HepG2 (cell line): ENCODE measurements around the gene FAM83G. TPM values are rescaled to one million over a fixed set of nuclear protein-coding genes. Genes with fewer than 3 reads are reported as not detected.

Source experiments
- ATAC-seq: fragments of 200-7000 bp; cut with Tn5 transposase; 3 replicates; pipeline ENCODE4 v1.9.1; 2020; ENCODE audit warnings: mild to moderate bottlenecking, moderate library complexity
- BruUV-seq: library from RNA; stranded (reverse); fragments of 400-500 nt; replicated peaks from 2 replicates; lab custom pipeline; 2021; lab: Mats Ljungman, UMichigan
- CTCF ChIA-PET: fragments of 300-600 bp; formaldehyde crosslinking; extraction: SDS; loops from one replicate; lab custom pipeline; 2021; ENCODE audit warnings: low total read pairs, inconsistent platforms, low intra/inter-chr PET ratio; lab: Yijun Ruan, JAX
- POLR2A ChIA-PET: fragments of 350-600 bp; sonication (Branson Sonifier 250); formaldehyde crosslinking; loops from one replicate; lab custom pipeline; 2020; ENCODE audit warnings: antibody characterized with exemption, inconsistent platforms; lab: Yijun Ruan, JAX
- DNase-seq: peaks from one replicate; pipeline ENCODE4 v3.0.0-alpha.2; 2015; ENCODE audit warnings: low spot score
- FAIRE-seq: peaks from 3 replicates; lab custom pipeline; 2011; peaks lifted over from hg19 to GRCh38; lab: Jason Lieb, UNC
- H2AFZ ChIP-seq: one replicate; pipeline ENCODE4 v1.6.1; 2011; ENCODE audit warnings: low read length, inconsistent platforms
- H3K27ac ChIP-seq: fragments of 300-600 bp; 3 replicates; pipeline ENCODE4 v1.8.0; 2011; ENCODE audit warnings: mixed run types, mild to moderate bottlenecking, mixed read lengths, low read length, inconsistent platforms; ENCODE audit not compliant: insufficient read depth; ENCODE audit errors: extremely low read length
- H3K27me3 ChIP-seq, 2 experiments: fragments of 200-600 bp in 1 of 2; 2 replicates in 1 of 2; 3 replicates in 1 of 2; pipeline versions ENCODE4 v1.6.0 to v1.8.0; 2011; ENCODE audit warnings: low read length in 2 of 2, mild to moderate bottlenecking in 2 of 2, moderate library complexity in 2 of 2, inconsistent platforms in 1 of 2; ENCODE audit not compliant: insufficient read depth in 2 of 2, control insufficient read depth in 1 of 2
- H3K36me3 ChIP-seq, 2 experiments: fragments of 200-600 bp in 1 of 2; replicated peaks in 1 of 2; 2 replicates in 1 of 2; 3 replicates in 1 of 2; pipeline versions ENCODE4 v1.5.1 to v1.8.0; 2011; ENCODE audit warnings: low read length in 2 of 2, inconsistent platforms in 1 of 2; ENCODE audit not compliant: insufficient read depth in 2 of 2, control insufficient read depth in 1 of 2
- H3K4me1 ChIP-seq: 2 replicates; pipeline ENCODE4 v1.5.1; 2012; ENCODE audit warnings: low read length, inconsistent platforms; ENCODE audit not compliant: insufficient read depth
- H3K4me2 ChIP-seq: 2 replicates; pipeline ENCODE4 v1.6.0; 2011; ENCODE audit warnings: low read depth, low read length, inconsistent platforms
- H3K4me3 ChIP-seq, 3 experiments: fragments of 200-600 bp in 1 of 3; sonication (generic), shearing (Covaris generic) in 1 of 3; replicated peaks in 1 of 3; 2 replicates each; pipeline ENCODE4 v1.5.1; 2011 to 2016; ENCODE audit warnings: low read length in 3 of 3, inconsistent platforms in 2 of 3, low read depth in 2 of 3, mild to moderate bottlenecking in 2 of 3, control low read depth in 1 of 3, mixed read lengths in 1 of 3; ENCODE audit not compliant: insufficient read depth in 1 of 3
- H3K79me2 ChIP-seq: one replicate; pipeline ENCODE4 v1.6.1; 2011; ENCODE audit warnings: low read length, inconsistent platforms; ENCODE audit not compliant: insufficient read depth
- H3K9ac ChIP-seq: 2 replicates; pipeline ENCODE4 v1.6.0; 2011; ENCODE audit warnings: mild to moderate bottlenecking, low read depth, low read length, inconsistent platforms; ENCODE audit not compliant: insufficient read depth
- H3K9me3 ChIP-seq: 2 replicates; pipeline ENCODE4 v1.5.1; 2012; ENCODE audit warnings: mild to moderate bottlenecking, low read length
- H4K20me1 ChIP-seq: 2 replicates; pipeline ENCODE4 v1.6.0; 2011; ENCODE audit warnings: inconsistent platforms, mild to moderate bottlenecking, low read length, moderate library complexity; ENCODE audit not compliant: insufficient read depth
- FOXA3 ChIP-seq: IDR thresholded peaks from 2 replicates; pipeline ENCODE4 v1.6.1; 2016; ENCODE audit warnings: missing genetic modification reagents, missing compliant biosample characterization
- FOXJ3 ChIP-seq: sonication (generic); formaldehyde crosslinking; IDR thresholded peaks from 2 replicates; pipeline ENCODE4 v1.4.0; 2020; ENCODE audit warnings: missing genetic modification reagents, mild to moderate bottlenecking, borderline replicate concordance
- HCFC1 ChIP-seq: fragments of 150-350 bp; IDR thresholded peaks from 2 replicates; pipeline ENCODE4 v1.6.1; 2014; ENCODE audit warnings: low read depth, low read length
- NFRKB ChIP-seq: fragments of 450-650 bp; IDR thresholded peaks from 2 replicates; pipeline ENCODE4 v1.6.1; 2017
- NR1H2 ChIP-seq: sonication (generic); formaldehyde crosslinking; IDR thresholded peaks from 2 replicates; pipeline ENCODE4 v1.8.1; 2022; ENCODE audit warnings: low read depth, missing genetic modification reagents, borderline replicate concordance
- PHF20 ChIP-seq: sonication (generic); formaldehyde crosslinking; IDR thresholded peaks from 2 replicates; pipeline ENCODE4 v1.5.0; 2020; ENCODE audit warnings: mild to moderate bottlenecking, missing genetic modification reagents
- RBM39 ChIP-seq: fragments of 200-400 bp; formaldehyde crosslinking; IDR thresholded peaks from one replicate; pipeline ENCODE4 v1.6.1; 2018; ENCODE audit warnings: antibody characterized with exemption, mild to moderate bottlenecking, low read depth, low read length; ENCODE audit not compliant: poor library complexity, severe bottlenecking
- SALL1 ChIP-seq: sonication (generic); formaldehyde crosslinking; IDR thresholded peaks from 2 replicates; pipeline ENCODE4 v1.8.0; 2022; ENCODE audit warnings: mild to moderate bottlenecking, missing genetic modification reagents
- ZNF749 ChIP-seq: sonication (generic); formaldehyde crosslinking; IDR thresholded peaks from 2 replicates; pipeline ENCODE4 v1.8.0; 2022; ENCODE audit warnings: mild to moderate bottlenecking, missing genetic modification reagents, moderate library complexity, borderline replicate concordance
- ZSCAN20 ChIP-seq: sonication (generic); formaldehyde crosslinking; IDR thresholded peaks from 2 replicates; pipeline ENCODE4 v1.4.0; 2020; ENCODE audit warnings: missing genetic modification reagents, mild to moderate bottlenecking, borderline replicate concordance
- ZZZ3 ChIP-seq: sonication (generic); formaldehyde crosslinking; IDR thresholded peaks from 2 replicates; pipeline ENCODE4 v1.4.0; 2020; ENCODE audit warnings: missing genetic modification reagents, mild to moderate bottlenecking, borderline replicate concordance
- WGBS: methylation state at CpG from one replicate; pipeline ENCODE4 v1.1.6; 2017; ENCODE audit warnings: low lambda C conversion rate; 5-methylcytosine and 5-hydroxymethylcytosine counted together
- in situ Hi-C: cut with HindIII; loops from 2 replicates; pipeline ENCODE4 v1.10.0; 2017; ENCODE audit warnings: low pct_unique_long_range_greater_than_20kb; ENCODE audit not compliant: extremely low pct_ligation_motif_present
- intact Hi-C: fragments of 100-400 bp; cut with micrococcal nuclease; formaldehyde crosslinking; loops from one replicate; pipeline ENCODE4 v1.10.0; 2022; ENCODE audit not compliant: unreplicated experiment
- polyA plus RNA-seq, 8 experiments: library from polyadenylated mRNA; depleted of rRNA in 3 of 8; stranded (reverse) in 7 of 8; unstranded in 1 of 8; fragments of >200 nt; fragmentation: Illumina TruSeq in 4 of 8; extraction: Trizol in 4 of 8; gene quantifications; 2 replicates each; pipeline versions ENCODE4 v1.2.1 to v1.2.3, GENCODE V29; 2011 to 2016; ENCODE audit warnings: low read depth in 4 of 8, missing spikeins in 1 of 8, mixed read lengths in 1 of 8; ENCODE audit not compliant: insufficient read depth in 1 of 8
- total RNA-seq, 5 experiments: library from RNA; depleted of rRNA; stranded (reverse); fragments of >200 nt; fragmentation: Illumina TruSeq; extraction: Trizol; gene quantifications; 2 replicates each; pipeline ENCODE4 v1.2.3, GENCODE V29; 2016; ENCODE audit warnings: low read depth in 1 of 5
- TF ChIP-seq, protein P1 (sequence below): sonication (generic); formaldehyde crosslinking; IDR thresholded peaks from 2 replicates; pipeline ENCODE4 v1.4.0; 2020; ENCODE audit warnings: missing genetic modification reagents
- TF ChIP-seq, protein P2 (sequence below): sonication (generic); formaldehyde crosslinking; IDR thresholded peaks from 2 replicates; pipeline ENCODE4 v1.4.0; 2020; ENCODE audit warnings: missing genetic modification reagents, borderline replicate concordance

Gene FAM83G
- total and polyA plus RNA-seq, 2 of the 13 experiments (the other 11 are each of a cell fraction or from before 2014, with no cell fraction given) = 13.7 to 18.6 TPM

DNA sequence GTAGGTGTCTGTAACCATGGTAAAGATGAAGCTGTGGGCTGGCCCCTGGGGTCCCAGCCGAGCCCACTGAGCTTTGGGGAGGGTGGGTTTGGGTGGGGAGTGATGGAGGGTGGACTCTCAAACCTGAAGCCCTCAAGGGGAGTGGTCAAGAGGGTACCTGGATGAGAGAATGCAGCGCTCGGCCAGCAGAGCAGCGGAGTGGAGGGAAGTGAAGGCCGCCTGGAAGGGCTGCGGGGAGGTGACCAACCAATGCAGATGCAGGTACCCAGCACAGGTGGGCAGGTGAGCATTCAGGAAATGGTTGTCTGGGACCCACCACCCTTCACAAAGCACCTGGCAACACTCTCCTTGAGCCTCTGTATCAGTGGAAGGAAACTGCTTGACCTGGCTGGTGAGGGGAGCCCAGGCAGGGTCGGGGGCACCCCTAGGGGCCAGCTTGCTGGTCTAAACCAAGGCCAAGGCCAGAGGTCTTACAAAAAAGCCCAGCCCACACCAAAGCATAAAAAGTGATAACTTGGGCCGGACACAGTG is 56.0 kb downstream of the FAM83G start:
- no peak overlapping the region for H3K27ac ChIP-seq
- no peak overlapping the region for H3K4me3 ChIP-seq
- 63% methylated on average over 8 of the region's 8 CpGs for WGBS
- H4K20me1 ChIP-seq = no peaks in the 10 kb centered on the region
- peaks cover 34% of the 10 kb centered on the region for H3K4me1 ChIP-seq
- peaks cover 1 to 38% of the 10 kb centered on the region in 2 experiments; a peak in 2 of 5 replicates for H3K27me3 ChIP-seq
- no peaks in the 10 kb centered on the region for H3K9me3 ChIP-seq
- TF ChIP-seq, protein P1, sequence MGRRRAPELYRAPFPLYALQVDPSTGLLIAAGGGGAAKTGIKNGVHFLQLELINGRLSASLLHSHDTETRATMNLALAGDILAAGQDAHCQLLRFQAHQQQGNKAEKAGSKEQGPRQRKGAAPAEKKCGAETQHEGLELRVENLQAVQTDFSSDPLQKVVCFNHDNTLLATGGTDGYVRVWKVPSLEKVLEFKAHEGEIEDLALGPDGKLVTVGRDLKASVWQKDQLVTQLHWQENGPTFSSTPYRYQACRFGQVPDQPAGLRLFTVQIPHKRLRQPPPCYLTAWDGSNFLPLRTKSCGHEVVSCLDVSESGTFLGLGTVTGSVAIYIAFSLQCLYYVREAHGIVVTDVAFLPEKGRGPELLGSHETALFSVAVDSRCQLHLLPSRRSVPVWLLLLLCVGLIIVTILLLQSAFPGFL (CRISPR knock-in tag) = no peak
- TF ChIP-seq NFRKB = no peak
- TF ChIP-seq HCFC1 = no peak
- TF ChIP-seq PHF20 (CRISPR knock-in tag) = no peak
- TF ChIP-seq, protein P2, sequence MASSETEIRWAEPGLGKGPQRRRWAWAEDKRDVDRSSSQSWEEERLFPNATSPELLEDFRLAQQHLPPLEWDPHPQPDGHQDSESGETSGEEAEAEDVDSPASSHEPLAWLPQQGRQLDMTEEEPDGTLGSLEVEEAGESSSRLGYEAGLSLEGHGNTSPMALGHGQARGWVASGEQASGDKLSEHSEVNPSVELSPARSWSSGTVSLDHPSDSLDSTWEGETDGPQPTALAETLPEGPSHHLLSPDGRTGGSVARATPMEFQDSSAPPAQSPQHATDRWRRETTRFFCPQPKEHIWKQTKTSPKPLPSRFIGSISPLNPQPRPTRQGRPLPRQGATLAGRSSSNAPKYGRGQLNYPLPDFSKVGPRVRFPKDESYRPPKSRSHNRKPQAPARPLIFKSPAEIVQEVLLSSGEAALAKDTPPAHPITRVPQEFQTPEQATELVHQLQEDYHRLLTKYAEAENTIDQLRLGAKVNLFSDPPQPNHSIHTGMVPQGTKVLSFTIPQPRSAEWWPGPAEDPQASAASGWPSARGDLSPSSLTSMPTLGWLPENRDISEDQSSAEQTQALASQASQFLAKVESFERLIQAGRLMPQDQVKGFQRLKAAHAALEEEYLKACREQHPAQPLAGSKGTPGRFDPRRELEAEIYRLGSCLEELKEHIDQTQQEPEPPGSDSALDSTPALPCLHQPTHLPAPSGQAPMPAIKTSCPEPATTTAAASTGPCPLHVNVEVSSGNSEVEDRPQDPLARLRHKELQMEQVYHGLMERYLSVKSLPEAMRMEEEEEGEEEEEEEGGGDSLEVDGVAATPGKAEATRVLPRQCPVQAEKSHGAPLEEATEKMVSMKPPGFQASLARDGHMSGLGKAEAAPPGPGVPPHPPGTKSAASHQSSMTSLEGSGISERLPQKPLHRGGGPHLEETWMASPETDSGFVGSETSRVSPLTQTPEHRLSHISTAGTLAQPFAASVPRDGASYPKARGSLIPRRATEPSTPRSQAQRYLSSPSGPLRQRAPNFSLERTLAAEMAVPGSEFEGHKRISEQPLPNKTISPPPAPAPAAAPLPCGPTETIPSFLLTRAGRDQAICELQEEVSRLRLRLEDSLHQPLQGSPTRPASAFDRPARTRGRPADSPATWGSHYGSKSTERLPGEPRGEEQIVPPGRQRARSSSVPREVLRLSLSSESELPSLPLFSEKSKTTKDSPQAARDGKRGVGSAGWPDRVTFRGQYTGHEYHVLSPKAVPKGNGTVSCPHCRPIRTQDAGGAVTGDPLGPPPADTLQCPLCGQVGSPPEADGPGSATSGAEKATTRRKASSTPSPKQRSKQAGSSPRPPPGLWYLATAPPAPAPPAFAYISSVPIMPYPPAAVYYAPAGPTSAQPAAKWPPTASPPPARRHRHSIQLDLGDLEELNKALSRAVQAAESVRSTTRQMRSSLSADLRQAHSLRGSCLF (CRISPR knock-in tag) = no peak
- no peak for TF ChIP-seq FOXA3 (CRISPR knock-in tag)
- TF ChIP-seq ZSCAN20 (CRISPR knock-in tag) = no peak
- TF ChIP-seq ZNF749 = no peak
- TF ChIP-seq FOXJ3 (CRISPR knock-in tag) = no peak
- TF ChIP-seq RBM39 = no peak
- TF ChIP-seq ZZZ3 (CRISPR knock-in tag) = no peak
- TF ChIP-seq SALL1 (CRISPR knock-in tag) = no peak
- TF ChIP-seq NR1H2 (CRISPR knock-in tag) = no peak
- POLR2A ChIA-PET = no interaction called here
- CTCF ChIA-PET = no interaction called here
- in situ Hi-C loops (no loop called here), intact Hi-C loops (no loop called here)
- BruUV-seq = no TSS peak
- DNase-seq = no peak
- FAIRE-seq = no peak
- ATAC-seq = no peak
- H3K36me3 ChIP-seq = no peaks in the 10 kb centered on the region
- H3K4me2 ChIP-seq = no peak overlapping the region
- no peak overlapping the region for H2AFZ ChIP-seq
- H3K79me2 ChIP-seq = no peaks in the 10 kb centered on the region
- H3K9ac ChIP-seq = no peak overlapping the region
